ENCODE results near the gene KAZN.
"Not testable (repeated sequence)": the region's sequence is repeated elsewhere in the genome, so short reads cannot be mapped to it uniquely, and the experiment has no call there.

KAZN gene

GRCh38 chr1:15038232-15039016, 439.9 kb downstream of the KAZN start:
- H3K4me3 ChIP-seq (ENCODE audit: control insufficient read depth, low read depth, low read length), result no peak overlapping the region
- peak; percentile 50 for TF ChIP-seq CTCF (conservative IDR thresholded peaks at IDR 0.05; ENCODE audit: control insufficient read depth, insufficient read depth, low read depth, low read length)
- peak; percentile 44 for DNase-seq (ENCODE audit: low read depth)

- no peak overlapping the region for H3K4me3 ChIP-seq (ENCODE audit: control insufficient read depth, low read depth, low read length)
- TF ChIP-seq CTCF (conservative IDR thresholded peaks at IDR 0.05; ENCODE audit: control insufficient read depth, insufficient read depth, low read depth, low read length), result no peak
- no peak for DNase-seq (ENCODE audit: low read depth)
Observed at GRCh38 chr1:15039017-15039648, 440.6 kb downstream of the KAZN start.

- H3K4me3 ChIP-seq (ENCODE audit: control insufficient read depth, low read depth, low read length), result no peak overlapping the region
- no peak for DNase-seq (ENCODE audit: low read depth)
- no peak for TF ChIP-seq CTCF (conservative IDR thresholded peaks at IDR 0.05; ENCODE audit: control insufficient read depth, insufficient read depth, low read depth, low read length)
Observed at GRCh38 chr1:15039901-15040300, 441.4 kb downstream of the KAZN start.

- DNase-seq (ENCODE audit: low read depth); H3K4me3 ChIP-seq (ENCODE audit: control insufficient read depth, low read depth, low read length): not testable (repeated sequence)
Observed at GRCh38 chr1:15040685-15041084, 442.2 kb downstream of the KAZN start.

GRCh38 chr1:15042866-15043265, 444.4 kb downstream of the KAZN start:
- DNase-seq (ENCODE audit: low read depth), result no peak
- TF ChIP-seq CTCF (conservative IDR thresholded peaks at IDR 0.05; ENCODE audit: control insufficient read depth, insufficient read depth, low read depth, low read length), result no peak
- H3K4me3 ChIP-seq (ENCODE audit: control insufficient read depth, low read depth, low read length), result no peak overlapping the region

- no peak overlapping the region for H3K4me3 ChIP-seq (ENCODE audit: control insufficient read depth, low read depth, low read length)
- no peak for TF ChIP-seq CTCF (conservative IDR thresholded peaks at IDR 0.05; ENCODE audit: control insufficient read depth, insufficient read depth, low read depth, low read length)
- no peak for DNase-seq (ENCODE audit: low read depth)
Observed at GRCh38 chr1:15043934-15044333, 445.4 kb downstream of the KAZN start.

GRCh38 chr1:15045123-15045522, 446.6 kb downstream of the KAZN start:
- no peak for TF ChIP-seq CTCF (conservative IDR thresholded peaks at IDR 0.05; ENCODE audit: control insufficient read depth, insufficient read depth, low read depth, low read length)
- no peak overlapping the region for H3K4me3 ChIP-seq (ENCODE audit: control insufficient read depth, low read depth, low read length)
- DNase-seq (ENCODE audit: low read depth), result no peak

Measured in fibroblast of mammary gland (primary cell).